Measurements from ENCODE around the gene TPP1. TPM values are rescaled to one million over a fixed set of nuclear protein-coding genes. Genes with fewer than 3 reads are reported as not detected.

The TPP1 gene
- total RNA-seq, 2 donors from 2014 or later: 48.6 to 92.4 TPM

DNA sequence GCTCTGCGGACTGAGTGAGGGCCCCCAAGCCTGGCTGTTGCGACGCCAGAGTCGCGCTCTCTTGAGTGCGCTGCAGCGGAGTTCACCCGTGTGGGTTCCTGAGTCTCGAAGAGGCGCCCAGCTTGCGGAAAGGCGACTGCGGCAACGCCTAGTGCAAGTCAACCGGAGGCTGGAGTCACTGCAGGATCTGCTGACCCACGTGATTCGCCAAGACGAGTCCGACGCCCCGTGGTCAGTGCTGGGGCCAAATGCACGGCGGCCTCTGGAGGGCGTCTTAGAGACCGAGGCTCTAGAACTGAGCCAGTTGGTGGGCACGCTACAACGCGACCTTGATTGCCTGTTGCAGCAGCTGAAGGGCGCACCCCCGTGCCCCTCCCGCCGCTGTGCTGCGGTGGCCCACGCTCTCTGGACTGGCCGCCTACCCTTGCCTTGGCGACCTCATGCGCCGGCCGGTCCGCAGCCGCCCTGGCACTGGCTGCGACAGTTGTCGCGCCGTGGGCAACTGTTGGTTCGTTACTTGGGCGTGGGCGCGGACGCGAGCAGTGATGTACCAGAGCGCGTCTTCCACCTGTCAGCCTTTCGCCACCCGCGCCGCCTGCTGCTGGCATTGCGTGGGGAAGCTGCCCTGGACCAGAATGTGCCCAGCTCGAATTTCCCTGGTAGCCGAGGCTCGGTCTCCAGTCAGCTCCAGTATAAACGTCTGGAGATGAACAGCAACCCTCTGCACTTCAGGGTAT, 48.4 kb downstream of the TPP1 start:
- Mint-ChIP-seq H3K4me1 (ENCODE audit: low read depth in 2 of 2) (peaks cover 0 to 3% of the 10 kb centered on the region in 2 donors), H3K27ac (no peak overlapping the region), H3K4me3 (no peak overlapping the region), H3K9me3 (no peaks in the 10 kb centered on the region), H3K27me3 (no peaks in the 10 kb centered on the region), H3K36me3 (peaks cover 11% of the 10 kb centered on the region)
- ATAC-seq (no peak), DNase-seq (ENCODE audit: low spot score) (no peak)

DNA sequence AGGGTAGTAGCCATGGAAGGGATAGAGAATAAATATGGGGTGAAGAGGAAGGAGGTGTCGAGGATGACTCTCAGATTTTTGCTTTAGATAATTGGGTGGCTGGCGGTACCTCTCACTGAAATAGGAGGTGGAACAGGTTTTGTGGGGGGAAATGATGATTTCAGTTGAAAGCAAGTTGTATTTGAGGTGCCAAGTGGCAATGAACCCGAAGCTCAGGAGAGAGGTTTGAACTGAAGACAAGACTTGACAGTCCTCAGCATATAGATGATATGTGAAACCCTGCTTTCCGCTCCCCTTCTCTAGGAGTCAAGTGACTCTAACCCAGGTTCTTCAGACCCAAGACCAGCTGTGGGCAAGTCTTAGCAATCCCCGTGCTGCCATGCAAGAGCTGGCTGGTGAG, 49.5 kb downstream of the TPP1 start:
- DNase-seq (ENCODE audit: low spot score) (no peak), ATAC-seq (no peak)
- H3K27me3 Mint-ChIP-seq: no peaks in the 10 kb centered on the region
- peaks cover 11% of the 10 kb centered on the region for H3K36me3 Mint-ChIP-seq
- no peak overlapping the region for H3K27ac Mint-ChIP-seq
- H3K4me3 Mint-ChIP-seq: no peak overlapping the region
- peaks cover 0 to 3% of the 10 kb centered on the region in 2 donors for H3K4me1 Mint-ChIP-seq (ENCODE audit: low read depth in 2 of 2)
- no peaks in the 10 kb centered on the region for H3K9me3 Mint-ChIP-seq

DNA sequence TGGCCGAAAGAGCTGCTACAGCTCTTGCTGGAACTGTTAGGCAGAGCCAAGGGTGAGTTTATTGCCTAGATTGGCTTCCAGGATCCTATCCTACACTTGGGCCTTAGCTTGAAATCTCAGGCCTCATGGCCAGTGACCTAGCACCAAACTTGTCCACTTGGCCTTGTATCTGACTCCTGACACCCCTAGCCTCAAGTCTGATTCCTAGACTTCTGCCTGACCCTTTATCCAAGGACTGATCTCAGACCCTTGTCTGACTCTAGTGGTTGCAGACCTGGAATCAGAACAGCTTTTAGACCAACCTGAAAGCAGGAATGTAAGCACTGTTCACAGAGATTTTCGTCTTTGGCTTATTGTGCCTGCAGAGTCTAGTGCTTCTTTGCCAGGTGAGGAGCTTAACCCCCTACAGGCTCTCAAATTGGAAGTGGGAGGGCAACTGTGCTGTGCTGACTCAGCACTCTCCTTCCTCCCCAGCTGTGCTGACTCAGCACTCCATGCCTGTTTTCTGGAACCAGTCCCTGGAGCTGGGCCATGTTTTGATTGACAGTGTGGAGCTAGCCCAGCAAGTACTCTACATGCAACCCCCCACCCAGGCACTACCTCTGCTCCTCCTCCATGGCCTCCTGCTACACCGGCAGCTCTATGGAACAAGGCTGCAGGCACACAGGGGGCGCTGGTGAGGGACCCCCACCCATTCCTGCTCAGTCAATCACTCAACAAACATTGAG, 50.9 kb downstream of the TPP1 start:
- H3K9me3 Mint-ChIP-seq: no peaks in the 10 kb centered on the region
- ATAC-seq (no peak), DNase-seq (ENCODE audit: low spot score) (no peak)
- H3K4me3 Mint-ChIP-seq: no peak overlapping the region
- H3K36me3 Mint-ChIP-seq: peaks cover 6% of the 10 kb centered on the region
- peaks cover 0 to 3% of the 10 kb centered on the region in 2 donors for H3K4me1 Mint-ChIP-seq (ENCODE audit: low read depth in 2 of 2)
- H3K27ac Mint-ChIP-seq: no peak overlapping the region
- no peaks in the 10 kb centered on the region for H3K27me3 Mint-ChIP-seq

DNA sequence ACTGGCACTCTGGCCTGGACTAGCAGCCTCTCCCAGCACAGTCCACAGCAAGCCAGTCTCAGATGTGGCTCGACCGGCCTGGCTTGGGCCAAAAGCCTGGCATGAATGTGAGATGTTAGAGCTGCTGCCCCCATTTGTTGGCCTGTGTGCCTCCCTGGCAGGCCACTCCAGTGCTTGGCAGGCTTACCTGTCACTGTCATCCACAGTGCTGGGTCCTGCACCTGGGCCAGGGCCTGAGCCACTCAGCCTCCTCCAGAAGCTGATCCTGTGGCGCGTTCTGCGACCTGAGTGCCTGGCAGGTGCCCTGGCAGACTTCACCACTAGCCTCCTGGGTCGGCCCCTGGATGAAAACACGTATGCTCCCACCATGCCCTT, 51.9 kb downstream of the TPP1 start:
- peaks cover under 1% of the 10 kb centered on the region for H3K36me3 Mint-ChIP-seq
- H3K27me3 Mint-ChIP-seq: no peaks in the 10 kb centered on the region
- ATAC-seq: no peak
- H3K4me3 Mint-ChIP-seq: no peak overlapping the region
- no peak overlapping the region for H3K27ac Mint-ChIP-seq
- DNase-seq (ENCODE audit: low spot score): no peak
- no peaks in the 10 kb centered on the region for H3K9me3 Mint-ChIP-seq
- H3K4me1 Mint-ChIP-seq (ENCODE audit: low read depth in 2 of 2): peaks cover 0 to 3% of the 10 kb centered on the region in 2 donors

DNA sequence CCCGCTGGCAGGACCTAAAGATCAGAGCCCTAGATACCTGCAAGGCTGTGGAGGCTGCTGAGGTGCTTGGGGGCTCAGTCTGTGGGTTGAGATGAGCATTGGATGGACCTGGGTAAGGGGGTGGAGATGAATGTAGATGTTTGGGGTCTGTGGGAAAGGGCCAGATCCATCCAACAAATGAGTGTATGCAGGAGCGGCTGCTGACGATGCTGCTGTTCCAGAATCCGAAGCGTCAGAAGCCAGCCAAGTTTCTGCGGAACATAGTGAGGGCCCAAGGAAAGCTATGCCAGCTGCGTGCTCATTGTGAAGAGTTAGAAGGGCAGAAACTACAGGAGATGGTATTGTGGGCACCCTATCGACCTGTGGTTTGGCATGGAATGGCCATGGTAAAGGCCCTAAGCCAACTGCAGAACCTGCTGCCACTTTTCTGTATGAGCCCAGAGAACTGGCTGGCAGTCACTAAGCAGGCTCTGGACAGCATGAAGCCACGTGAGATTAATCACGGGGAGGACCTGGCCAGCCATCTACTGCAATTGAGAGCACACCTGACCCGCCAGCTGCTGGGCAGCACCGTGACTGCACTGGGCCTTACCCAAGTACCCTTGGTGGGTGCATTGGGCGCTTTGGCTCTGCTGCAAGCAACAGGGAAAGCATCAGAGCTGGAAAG, 52.4 kb downstream of the TPP1 start:
- H3K27me3 Mint-ChIP-seq: no peaks in the 10 kb centered on the region
- no peaks in the 10 kb centered on the region for H3K36me3 Mint-ChIP-seq
- peaks cover 0 to 3% of the 10 kb centered on the region in 2 donors for H3K4me1 Mint-ChIP-seq (ENCODE audit: low read depth in 2 of 2)
- H3K9me3 Mint-ChIP-seq: no peaks in the 10 kb centered on the region
- no peak for ATAC-seq
- no peak overlapping the region for H3K4me3 Mint-ChIP-seq
- no peak for DNase-seq (ENCODE audit: low spot score)
- H3K27ac Mint-ChIP-seq: no peak overlapping the region

DNA sequence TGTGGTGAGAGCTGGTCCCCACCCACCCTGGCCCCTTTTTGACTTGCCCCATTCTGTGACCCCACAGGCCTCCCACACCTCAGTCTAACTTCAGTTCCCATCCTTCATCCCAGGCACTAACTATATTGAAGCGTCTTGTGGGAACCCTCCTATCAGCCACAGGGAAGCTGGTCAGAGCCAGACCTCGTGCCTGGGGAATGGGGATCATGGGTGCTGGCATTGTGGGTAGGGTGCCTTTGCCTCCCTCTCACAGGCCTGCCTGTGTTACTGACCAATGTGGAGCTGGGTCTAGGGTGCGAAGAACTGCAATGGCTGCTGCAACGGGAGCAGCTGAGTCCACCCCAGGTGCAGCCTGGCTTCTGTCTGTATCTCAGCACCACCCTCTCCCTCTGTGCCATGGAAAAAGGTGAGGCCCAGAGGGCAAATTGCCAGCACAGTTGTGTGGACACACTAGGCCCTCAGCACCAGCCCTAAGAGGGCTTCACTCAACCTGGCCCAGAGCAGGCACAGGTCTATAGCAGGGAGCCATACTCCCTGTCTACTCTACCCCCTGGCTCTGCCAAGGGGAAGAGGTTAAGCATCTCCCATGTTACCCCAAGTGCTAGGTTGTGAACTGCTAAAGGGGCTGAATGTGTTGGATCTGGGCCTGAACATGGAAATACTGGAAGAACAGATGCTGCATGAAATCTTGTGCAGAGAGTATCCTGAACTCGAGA, 53.1 kb downstream of the TPP1 start:
- H3K27ac Mint-ChIP-seq: no peak overlapping the region

DNA sequence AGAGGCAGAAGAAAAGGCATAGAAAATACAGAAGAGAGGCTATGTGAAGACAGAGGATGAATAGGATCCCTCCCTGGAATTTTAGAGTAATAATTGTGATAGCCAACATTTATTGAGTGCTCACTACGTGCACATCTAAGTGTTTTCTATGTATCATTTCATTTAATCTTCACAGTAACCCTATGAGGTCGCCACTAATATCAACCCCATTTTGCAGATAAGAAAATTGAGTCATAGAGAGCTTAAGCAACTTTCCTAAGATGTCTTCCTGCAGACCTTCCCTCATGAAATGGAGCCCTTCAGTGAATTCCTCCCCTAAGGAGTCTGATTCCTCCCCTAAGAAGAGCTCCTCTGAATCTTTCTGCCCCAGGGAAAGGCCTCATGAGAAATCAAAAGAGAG, 53.9 kb downstream of the TPP1 start:
- DNase-seq (ENCODE audit: low spot score): no peak
- Mint-ChIP-seq H3K4me3 (no peak overlapping the region), H3K9me3 (no peaks in the 10 kb centered on the region), H3K27me3 (no peaks in the 10 kb centered on the region), H3K4me1 (ENCODE audit: low read depth in 2 of 2) (peaks cover 0 to 3% of the 10 kb centered on the region in 2 donors), H3K36me3 (no peaks in the 10 kb centered on the region), H3K27ac (peak overlapping the region in 1 of 2 donors; percentile 8)
- ATAC-seq: no peak

More for the DNA sequence above, 53.1 kb downstream of the TPP1 start:
- H3K27me3 Mint-ChIP-seq: no peaks in the 10 kb centered on the region
- H3K4me1 Mint-ChIP-seq (ENCODE audit: low read depth in 2 of 2): peaks cover 0 to 3% of the 10 kb centered on the region in 2 donors
- H3K4me3 Mint-ChIP-seq: no peak overlapping the region
- no peaks in the 10 kb centered on the region for H3K9me3 Mint-ChIP-seq
- DNase-seq (ENCODE audit: low spot score) (no peak), ATAC-seq (no peak)
- H3K36me3 Mint-ChIP-seq: no peaks in the 10 kb centered on the region

DNA sequence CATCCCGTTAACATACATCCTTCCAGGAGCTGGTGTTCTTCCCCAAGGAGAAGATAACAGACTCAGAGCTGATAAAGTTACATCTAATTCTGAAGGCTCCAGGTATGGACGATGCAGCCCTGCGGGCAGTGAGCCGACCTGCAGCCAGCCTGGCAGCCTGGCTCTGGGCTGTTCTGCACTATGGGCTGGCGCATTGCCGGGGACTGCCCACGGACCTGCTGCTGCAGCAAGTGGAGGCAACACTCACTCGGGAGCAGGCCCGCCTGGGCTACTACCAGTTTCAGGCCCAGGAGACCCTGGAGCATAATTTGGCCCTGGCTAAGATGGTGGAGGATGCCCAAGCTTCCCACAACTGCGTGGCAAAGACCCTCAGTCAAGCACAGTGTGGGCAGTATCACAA, 55.6 kb downstream of the TPP1 start:
- no peak for DNase-seq (ENCODE audit: low spot score)
- Mint-ChIP-seq H3K4me1 (ENCODE audit: low read depth in 2 of 2) (no peaks in the 10 kb centered on the region), H3K36me3 (no peaks in the 10 kb centered on the region), H3K9me3 (no peaks in the 10 kb centered on the region), H3K4me3 (no peak overlapping the region), H3K27me3 (no peaks in the 10 kb centered on the region), H3K27ac (no peak overlapping the region)
- peak in 1 of 2 donors; percentile 10 for ATAC-seq

DNA sequence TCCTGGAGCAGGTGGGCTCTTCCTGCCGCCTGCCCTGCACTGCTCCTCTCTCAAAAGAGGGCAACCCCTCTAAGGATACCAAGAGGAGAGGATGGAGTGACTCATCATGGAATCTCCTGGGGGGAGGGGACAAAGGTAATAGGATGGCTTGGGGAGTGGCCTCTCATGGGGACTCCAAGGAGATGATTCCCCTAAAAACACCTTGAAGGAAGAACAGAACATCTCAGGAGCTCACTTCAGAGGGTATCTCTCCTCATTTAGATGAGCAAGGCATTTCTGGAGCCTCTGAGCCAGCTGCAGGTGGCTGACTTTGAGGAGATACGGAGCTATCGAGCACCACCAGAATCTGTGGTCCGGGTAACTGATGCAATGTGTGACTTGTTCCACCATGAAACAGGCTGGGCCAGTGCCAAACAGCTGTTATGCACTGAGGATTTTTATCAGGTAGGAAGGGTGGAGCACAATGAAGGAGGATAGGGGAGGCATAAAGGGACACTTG, 56.1 kb downstream of the TPP1 start:
- ATAC-seq (no peak), DNase-seq (ENCODE audit: low spot score) (no peak)
- no peaks in the 10 kb centered on the region for H3K27me3 Mint-ChIP-seq
- H3K4me1 Mint-ChIP-seq (ENCODE audit: low read depth in 2 of 2): no peaks in the 10 kb centered on the region
- H3K27ac Mint-ChIP-seq: no peak overlapping the region
- H3K36me3 Mint-ChIP-seq: no peaks in the 10 kb centered on the region
- no peak overlapping the region for H3K4me3 Mint-ChIP-seq
- no peaks in the 10 kb centered on the region for H3K9me3 Mint-ChIP-seq

Other genes with a start within 250 kb of the TPP1 start
- 10 to 100 TPM; 26.4 to 29.1 TPM for gene SMPD1, start 228.9 kb downstream of the TPP1 start, total RNA-seq
- 10 to 100 TPM; 25.5 to 27.5 TPM for gene APBB1, start 200.3 kb downstream of the TPP1 start, total RNA-seq
- under 1 TPM; 0.76 to 0.92 TPM for gene HPX, start 178.4 kb downstream of the TPP1 start, total RNA-seq
- gene TRIM3, start 145.5 kb downstream of the TPP1 start, total RNA-seq: 1 to 10 TPM; 6.1 to 7.7 TPM
- gene ARFIP2, start 138.1 kb downstream of the TPP1 start, total RNA-seq: 10 to 100 TPM; 50.8 to 71.7 TPM
- 10 to 100 TPM; 44.1 to 57.4 TPM for gene TIMM10B, start 137.9 kb downstream of the TPP1 start, total RNA-seq
- gene DNHD1, start 122.1 kb downstream of the TPP1 start, total RNA-seq: 10 to 100 TPM; 22.4 to 53.6 TPM
- 10 to 100 TPM; 33.8 to 42.0 TPM for gene RRP8, start 15.8 kb downstream of the TPP1 start, total RNA-seq
- 100 to 1,000 TPM in 1 of 2 donors, 10 to 100 TPM in 1; 91.8 to 142 TPM for gene ILK, start 15.6 kb downstream of the TPP1 start, total RNA-seq
- 100 to 1,000 TPM; 118 to 152 TPM for gene TAF10, start 7.2 kb downstream of the TPP1 start, total RNA-seq
- 1 to 10 TPM in 1 of 2 donors, under 1 TPM in 1; 0.73 to 1.6 TPM for gene DCHS1, start 36.4 kb upstream of the TPP1 start, total RNA-seq
- 10 to 100 TPM; 69.1 to 70.1 TPM for gene MRPL17, start 63.9 kb upstream of the TPP1 start, total RNA-seq
- gene OR2AG2, start 152.6 kb upstream of the TPP1 start, total RNA-seq: under 1 TPM in 1 of 2 donors, not detected in 1; 0.20 TPM
- gene OR2AG1, start 163.6 kb upstream of the TPP1 start, total RNA-seq: not detected
- under 1 TPM in 1 of 2 donors, not detected in 1; 0.20 TPM for gene OR6A2, start 180.3 kb upstream of the TPP1 start, total RNA-seq
- gene OR10A5, start 226.3 kb upstream of the TPP1 start, total RNA-seq: not detected
- not detected for gene OR10A2, start 243.6 kb upstream of the TPP1 start, total RNA-seq